DMS 273 (cell line): Measurements from ENCODE around the gene PCDH9.

Experiments used
- DNase-seq: peaks from one replicate; lab custom pipeline; 2025; ENCODE audit not compliant: unreplicated experiment; lab: John Stamatoyannopoulos, UW

The PCDH9 gene

GRCh38 chr13:66858163-66858562 is 372.0 kb downstream of the PCDH9 start:
- no peak for DNase-seq

GRCh38 chr13:66855131-66855530 is 375.0 kb downstream of the PCDH9 start:
- no peak for DNase-seq

DNA sequence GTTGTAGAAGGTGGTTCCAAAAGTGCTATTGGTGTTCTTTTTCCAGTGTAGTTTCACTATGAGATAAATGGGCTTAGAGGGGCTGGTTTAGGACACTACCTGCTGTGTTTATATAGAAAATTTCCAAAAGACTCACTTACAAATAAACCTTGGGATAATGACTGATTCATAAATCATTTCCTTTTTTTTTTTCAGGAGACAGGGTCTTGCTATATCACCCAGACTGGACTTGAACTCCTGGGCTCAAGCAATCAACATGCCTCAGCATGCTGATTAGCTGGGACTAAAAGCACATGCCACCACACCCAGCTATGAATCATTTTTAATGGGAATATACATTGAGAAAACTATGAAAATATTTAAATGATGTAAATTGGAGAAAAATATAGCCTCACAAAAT is 376.6 kb downstream of the PCDH9 start:
- DNase-seq, result no peak

DNA sequence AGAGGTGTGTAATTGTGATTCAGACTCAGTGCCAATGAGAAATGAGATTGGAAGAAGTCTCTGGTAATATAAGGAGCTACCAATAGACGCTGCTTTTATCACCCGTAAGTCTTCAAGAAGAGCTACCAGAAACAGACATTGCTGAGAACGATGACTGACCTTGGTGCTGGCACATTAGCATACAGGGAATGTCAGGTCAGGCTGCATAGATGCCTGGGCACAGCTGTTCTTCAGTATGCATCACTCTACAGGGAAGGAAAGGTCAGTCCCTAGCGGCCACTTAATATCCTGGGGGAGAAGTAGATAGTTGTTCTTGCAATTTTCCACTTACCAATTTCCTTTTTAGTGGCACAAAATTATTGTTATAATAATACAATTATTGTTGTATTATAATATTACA is 380.4 kb downstream of the PCDH9 start:
- DNase-seq, result no peak

GRCh38 chr13:66847541-66847940 is 382.6 kb downstream of the PCDH9 start:
- no peak for DNase-seq

GRCh38 chr13:66845393-66845792 is 384.7 kb downstream of the PCDH9 start:
- DNase-seq, result no peak

DNA sequence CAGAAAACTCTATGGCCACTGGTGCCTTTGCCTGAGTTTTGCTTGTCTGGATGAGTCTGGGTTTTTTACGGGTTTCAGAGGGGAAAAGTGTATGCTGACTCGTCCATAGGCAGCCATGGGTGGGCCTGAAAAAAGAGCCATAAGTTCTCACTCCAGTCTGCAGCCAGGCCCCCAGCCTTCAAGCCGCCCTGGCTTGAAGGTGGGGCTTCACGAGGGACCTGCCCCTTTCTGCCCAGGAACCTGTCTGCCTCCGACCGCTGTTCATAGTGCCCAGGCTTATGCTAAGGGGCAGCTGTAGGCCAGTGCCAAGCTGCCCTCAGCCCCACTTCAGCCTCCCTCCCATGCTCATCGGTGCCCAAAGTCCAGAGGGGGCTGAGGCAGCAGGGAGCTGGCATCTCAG is 385.2 kb downstream of the PCDH9 start:
- DNase-seq, result no peak

- DNase-seq, result no peak
Observed at GRCh38 chr13:66842766-66843165, 387.4 kb downstream of the PCDH9 start.

DNA sequence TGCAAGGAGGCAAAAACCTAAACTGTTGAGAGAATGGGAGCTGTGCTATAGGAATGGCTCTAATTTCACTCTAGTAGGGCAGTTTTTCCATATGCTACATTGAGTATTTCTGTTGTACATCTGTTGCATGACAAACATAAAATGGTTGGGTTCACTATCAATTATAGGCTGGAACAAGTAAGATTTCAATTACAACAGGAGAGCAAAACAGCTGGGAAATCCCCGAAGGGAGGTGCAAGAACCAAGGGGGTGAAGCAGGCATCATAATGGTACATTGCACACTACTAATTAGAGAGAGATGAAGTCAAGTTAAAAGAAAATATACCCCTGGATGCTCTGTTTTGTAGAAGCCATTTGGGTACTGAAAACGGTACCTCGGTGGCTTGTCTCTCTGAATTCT is 389.5 kb downstream of the PCDH9 start:
- peak; percentile 50 for DNase-seq

DNA sequence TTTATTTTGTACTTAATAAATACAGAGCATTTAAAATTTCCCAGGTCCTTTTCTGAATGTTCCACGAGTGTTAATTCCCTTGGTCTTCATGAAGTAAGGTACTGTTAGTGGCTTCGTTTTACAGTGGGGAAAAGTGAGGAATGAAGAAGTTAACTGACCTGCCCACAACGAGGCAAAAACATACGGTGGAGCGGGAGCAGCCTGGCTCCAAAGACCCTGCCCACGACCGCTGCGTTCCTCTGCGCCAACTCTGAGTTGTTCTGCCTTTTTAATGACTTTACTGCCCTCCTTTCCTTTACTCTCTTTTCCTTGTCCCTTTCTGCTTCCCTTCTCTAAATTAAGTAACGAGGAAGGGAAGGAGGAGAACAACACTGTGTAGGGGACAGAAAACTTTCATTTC is 392.9 kb downstream of the PCDH9 start:
- DNase-seq, result no peak

DNA sequence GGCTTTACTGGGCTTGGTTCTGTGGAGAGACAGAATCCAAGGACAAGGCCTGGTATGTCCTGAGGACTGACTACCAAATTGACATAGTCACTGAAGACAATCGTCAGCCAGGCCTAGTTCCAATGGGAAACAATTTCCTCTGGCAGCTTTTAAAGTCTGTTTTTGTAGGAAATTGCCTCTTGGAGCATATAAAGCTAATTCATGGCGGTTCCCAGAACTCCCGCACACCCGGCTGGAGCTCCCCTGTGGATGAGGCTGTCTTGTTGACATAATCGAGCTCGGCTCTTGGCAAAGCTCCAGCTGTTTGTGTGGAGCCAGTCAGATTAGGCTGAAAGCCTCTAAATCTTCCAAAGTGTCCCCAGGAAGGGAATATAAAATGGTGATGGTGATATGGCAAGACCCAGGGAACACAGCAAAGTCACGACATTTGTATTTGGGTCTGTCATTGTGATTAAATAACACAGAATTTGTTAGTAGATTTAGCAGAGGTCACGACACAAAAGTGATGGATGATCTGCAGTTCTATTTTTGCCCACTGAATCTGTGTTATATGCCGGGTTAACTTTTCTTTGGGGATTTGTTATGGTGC is 395.0 kb downstream of the PCDH9 start:
- DNase-seq, result peak; percentile 86

- DNase-seq, result no peak
Observed at GRCh38 chr13:66830940-66831716, 399.0 kb downstream of the PCDH9 start.

DNA sequence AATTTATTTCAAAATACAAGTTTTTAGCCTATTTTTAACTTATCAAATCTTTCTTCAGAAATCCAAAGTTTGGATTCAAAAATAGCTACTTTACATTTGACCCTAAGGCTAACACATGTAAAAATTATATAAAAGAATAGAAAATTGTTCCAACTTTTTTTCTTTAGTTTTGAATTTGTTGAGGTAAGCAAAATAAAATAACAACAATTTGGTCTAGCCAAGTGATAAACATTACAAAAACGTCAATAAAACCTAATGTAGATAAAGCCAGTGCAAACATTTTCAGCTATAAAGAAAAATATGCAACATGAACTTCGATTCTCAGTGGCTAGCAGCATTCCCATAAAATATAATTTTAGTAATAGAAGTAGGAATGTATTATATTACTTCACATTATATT is 400.3 kb downstream of the PCDH9 start:
- no peak for DNase-seq

DNA sequence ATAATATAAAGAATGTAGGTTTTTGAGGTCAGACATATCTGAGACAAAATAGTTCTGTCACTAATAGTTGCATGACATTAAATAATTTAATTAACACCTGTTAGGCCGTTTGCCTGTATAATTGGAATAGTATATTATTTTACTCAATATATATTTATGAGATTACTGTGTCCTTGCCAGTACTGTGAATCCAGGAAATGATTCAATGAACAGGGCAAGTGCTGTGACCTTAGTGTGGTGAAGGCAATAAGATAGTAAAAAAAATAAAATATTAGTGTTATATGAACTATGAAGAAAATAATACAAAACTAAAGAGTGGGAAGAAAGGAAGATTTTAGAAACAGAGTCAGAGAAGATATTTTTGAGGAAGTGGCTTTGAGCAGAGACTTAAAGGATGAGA is 403.7 kb downstream of the PCDH9 start:
- DNase-seq, result no peak

- DNase-seq, result no peak
Observed at GRCh38 chr13:66821551-66821950, 408.6 kb downstream of the PCDH9 start.

- DNase-seq, result no peak
Observed at GRCh38 chr13:66811455-66811854, 418.7 kb downstream of the PCDH9 start.

GRCh38 chr13:66809485-66809884 is 420.7 kb downstream of the PCDH9 start:
- no peak for DNase-seq

DNA sequence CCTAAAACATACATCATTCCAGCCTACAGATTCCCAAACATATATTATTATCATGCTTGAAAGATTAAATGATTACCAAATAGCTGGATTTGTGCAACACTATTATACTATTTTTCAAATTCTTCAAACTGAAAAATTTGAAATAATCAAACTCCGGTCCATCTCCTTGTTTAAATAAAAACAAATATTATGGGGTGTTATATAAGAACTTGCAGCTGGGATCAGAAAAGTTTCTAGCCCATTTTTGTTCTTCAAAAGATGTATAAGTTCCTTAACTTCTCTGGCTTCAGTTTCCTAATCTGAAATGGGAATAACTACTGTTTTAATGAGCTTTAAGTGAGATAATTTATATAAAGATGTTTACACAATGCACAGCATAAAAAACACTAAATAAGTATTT is 422.9 kb downstream of the PCDH9 start:
- DNase-seq, result no peak

- DNase-seq, result peak; percentile 3
Observed at GRCh38 chr13:66805657-66806056, 424.5 kb downstream of the PCDH9 start.

GRCh38 chr13:66803808-66804456 is 426.2 kb downstream of the PCDH9 start:
- no peak for DNase-seq

- DNase-seq, result peak; percentile 6
Observed at GRCh38 chr13:66803013-66803807, 426.9 kb downstream of the PCDH9 start.

DNA sequence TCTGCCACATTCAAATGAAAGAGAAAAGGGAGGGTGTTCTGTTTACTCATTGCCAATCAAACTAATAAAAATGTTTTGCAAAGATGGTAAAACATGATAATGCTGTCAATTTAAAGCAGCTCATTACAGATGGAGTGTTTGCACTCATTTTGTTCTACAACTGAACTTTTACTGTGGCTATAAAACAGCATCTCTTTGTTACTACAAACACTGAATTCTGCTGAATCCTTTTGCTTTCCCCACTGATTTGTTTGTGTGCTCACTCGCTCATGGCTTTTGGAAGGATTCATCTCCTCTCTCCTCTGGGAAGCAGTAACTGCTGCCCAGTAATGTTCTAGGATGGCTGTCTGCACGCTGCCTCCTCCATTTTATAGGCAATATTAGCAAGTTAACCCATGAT is 434.5 kb downstream of the PCDH9 start:
- DNase-seq, result no peak
